ENCODE measurements around the gene SLC44A2.

The SLC44A2 gene

GRCh38 chr19:10615429-10616023 is 9.8 kb upstream of the SLC44A2 start:
- H3K4me3 ChIP-seq (replicated peaks in 1 of 2; ENCODE audit: low read depth in 2 of 2, low read length in 2 of 2) = no peak overlapping the region
- TF ChIP-seq CTCF (IDR thresholded peaks at IDR 0.05; ENCODE audit: low read depth, low read length) = no peak
- DNase-seq (ENCODE audit: low read depth in 2 of 2) = no peak

- no peak overlapping the region for H3K4me3 ChIP-seq (replicated peaks in 1 of 2; ENCODE audit: low read depth in 2 of 2, low read length in 2 of 2)
- TF ChIP-seq CTCF (IDR thresholded peaks at IDR 0.05; ENCODE audit: low read depth, low read length) = no peak
- peak; percentile 54 to 71 for DNase-seq (ENCODE audit: low read depth in 2 of 2)
Measured at GRCh38 chr19:10617409-10618121, 7.8 kb upstream of the SLC44A2 start.

- DNase-seq (ENCODE audit: low read depth in 2 of 2) = no peak
- H3K4me3 ChIP-seq (replicated peaks in 1 of 2; ENCODE audit: low read depth in 2 of 2, low read length in 2 of 2) = no peak overlapping the region
- no peak for TF ChIP-seq CTCF (IDR thresholded peaks at IDR 0.05; ENCODE audit: low read depth, low read length)
Measured at GRCh38 chr19:10618846-10619245, 6.5 kb upstream of the SLC44A2 start.

- TF ChIP-seq CTCF (IDR thresholded peaks at IDR 0.05; ENCODE audit: low read depth, low read length) = no peak
- DNase-seq (ENCODE audit: low read depth in 2 of 2) = no peak
- no peak overlapping the region for H3K4me3 ChIP-seq (replicated peaks in 1 of 2; ENCODE audit: low read depth in 2 of 2, low read length in 2 of 2)
Measured at GRCh38 chr19:10620786-10621185, 4.6 kb upstream of the SLC44A2 start.

GRCh38 chr19:10621966-10622365 is 3.4 kb upstream of the SLC44A2 start:
- no peak for DNase-seq (ENCODE audit: low read depth in 2 of 2)
- no peak overlapping the region for H3K4me3 ChIP-seq (replicated peaks in 1 of 2; ENCODE audit: low read depth in 2 of 2, low read length in 2 of 2)
- TF ChIP-seq CTCF (IDR thresholded peaks at IDR 0.05; ENCODE audit: low read depth, low read length) = no peak

- H3K4me3 ChIP-seq (replicated peaks in 1 of 2; ENCODE audit: low read depth in 2 of 2, low read length in 2 of 2) = no peak overlapping the region
- TF ChIP-seq CTCF (IDR thresholded peaks at IDR 0.05; ENCODE audit: low read depth, low read length) = no peak
- no peak for DNase-seq (ENCODE audit: low read depth in 2 of 2)
Measured at GRCh38 chr19:10624585-10624984, 768 bp upstream of the SLC44A2 start.
